NCI-H146 (cell line): ENCODE measurements around the gene TAAR1.
"Not testable (repeated sequence)": the region's sequence is repeated elsewhere in the genome, so short reads cannot be mapped to it uniquely, and the experiment has no call there.

ENCODE experiments used
- DNase-seq: peaks from one replicate; lab custom pipeline; 2025; lab: John Stamatoyannopoulos, UW

The TAAR1 gene

GRCh38 chr6:132661906-132662305, 2.9 kb upstream of the TAAR1 start:
- DNase-seq = no peak

- DNase-seq = no peak
These were observed 7.9 kb downstream of the TAAR1 start for GRCh38 chr6:132651062-132651461.

GRCh38 chr6:132650429-132650828, 8.6 kb downstream of the TAAR1 start:
- DNase-seq = no peak

GRCh38 chr6:132648828-132649227, 10.2 kb downstream of the TAAR1 start:
- DNase-seq = peak; percentile 36

GRCh38 chr6:132648356-132648755, 10.6 kb downstream of the TAAR1 start:
- DNase-seq = peak; percentile 36

- peak; percentile 28 for DNase-seq
These were observed 15.4 kb downstream of the TAAR1 start for GRCh38 chr6:132643547-132643946.

- DNase-seq = not testable (repeated sequence)
These were observed 21.8 kb downstream of the TAAR1 start for GRCh38 chr6:132637135-132637534.

GRCh38 chr6:132635906-132636305, 23.1 kb downstream of the TAAR1 start:
- not testable (repeated sequence) for DNase-seq

GRCh38 chr6:132635288-132635687, 23.7 kb downstream of the TAAR1 start:
- DNase-seq = not testable (repeated sequence)

GRCh38 chr6:132634796-132635195, 24.2 kb downstream of the TAAR1 start:
- DNase-seq = no peak

GRCh38 chr6:132633362-132633761, 25.6 kb downstream of the TAAR1 start:
- DNase-seq = no peak

- no peak for DNase-seq
These were observed 34.8 kb downstream of the TAAR1 start, which contains the start of gene TAAR2 for GRCh38 chr6:132624175-132624574. TAAR2 (minus strand) TSS chr6:132624275; CDS start chr6:132624275, 0 bp downstream.

- no peak for DNase-seq
These were observed 35.7 kb downstream of the TAAR1 start for GRCh38 chr6:132623106-132623845.

- no peak for DNase-seq
These were observed 42.3 kb downstream of the TAAR1 start for GRCh38 chr6:132616677-132617076.

GRCh38 chr6:132614554-132614953, 44.4 kb downstream of the TAAR1 start:
- no peak for DNase-seq

GRCh38 chr6:132612449-132613108, 46.4 kb downstream of the TAAR1 start:
- no peak for DNase-seq

- no peak for DNase-seq
These were observed 47.4 kb downstream of the TAAR1 start for GRCh38 chr6:132611616-132612015.

- DNase-seq = no peak
These were observed 51.3 kb downstream of the TAAR1 start for GRCh38 chr6:132607544-132608233.

GRCh38 chr6:132604635-132605152, 54.3 kb downstream of the TAAR1 start:
- DNase-seq = no peak

GRCh38 chr6:132600900-132601299, 58.1 kb downstream of the TAAR1 start:
- not testable (repeated sequence) for DNase-seq

- peak; percentile 17 for DNase-seq
These were observed 60.5 kb downstream of the TAAR1 start for GRCh38 chr6:132598473-132598872.

GRCh38 chr6:132596201-132596600, 62.8 kb downstream of the TAAR1 start:
- no peak for DNase-seq
